Bronchial epithelial cell (primary cell): Measurements from ENCODE around the gene STARD10. TPM values are rescaled to one million over a fixed set of nuclear protein-coding genes. Genes with fewer than 3 reads are reported as not detected.
"Not testable (repeated sequence)": the region's sequence is repeated elsewhere in the genome, so short reads cannot be mapped to it uniquely, and the experiment has no call there.

ENCODE experiments used
- DNase-seq: peaks from one replicate; pipeline ENCODE4 v3.0.0-alpha.2; 2010; ENCODE audit warnings: low read depth
- FAIRE-seq: peaks from 2 replicates; lab custom pipeline; 2011; peaks lifted over from hg19 to GRCh38; lab: Jason Lieb, UNC
- H3K27me3 ChIP-seq: 2 replicates; pipeline ENCODE4 v1.5.1; 2011; ENCODE audit warnings: low read length; ENCODE audit not compliant: control insufficient read depth, insufficient read depth
- H3K36me3 ChIP-seq: 2 replicates; pipeline ENCODE4 v1.5.1; 2011; ENCODE audit warnings: low read length; ENCODE audit not compliant: control insufficient read depth, insufficient read depth
- H3K4me3 ChIP-seq: 2 replicates; pipeline ENCODE4 v1.5.1; 2011; ENCODE audit warnings: mild to moderate bottlenecking, low read depth, low read length, control low read depth
- CTCF ChIP-seq: IDR thresholded peaks from 2 replicates; pipeline ENCODE4 v1.5.1; 2011; ENCODE audit warnings: mild to moderate bottlenecking, moderate library complexity, low read length, control low read depth, inconsistent platforms; ENCODE audit not compliant: insufficient read depth, severe bottlenecking
- total RNA-seq: library from RNA; depleted of rRNA; stranded (reverse); fragments of >200 nt; gene quantifications from 2 replicates; pipeline ENCODE4 v1.2.1, GENCODE V29; 2014

STARD10 gene
- total RNA-seq, 1 donor from 2014 or later: 118 TPM

- H3K27me3 ChIP-seq: no peaks in the 10 kb centered on the region
- no peak for TF ChIP-seq CTCF
- H3K4me3 ChIP-seq: peak overlapping the region; percentile 81
- no peak for FAIRE-seq
- no peak for DNase-seq
- H3K36me3 ChIP-seq: peaks cover 6% of the 10 kb centered on the region
Measured at GRCh38 chr11:72813740-72814285, 20.0 kb upstream of the STARD10 start.

- peak; percentile 80 for TF ChIP-seq CTCF
- DNase-seq (peak; percentile 72), FAIRE-seq (no peak)
- H3K27me3 ChIP-seq: no peaks in the 10 kb centered on the region
- H3K36me3 ChIP-seq: peaks cover 7% of the 10 kb centered on the region
- H3K4me3 ChIP-seq: peak overlapping the region; percentile 81
Measured at GRCh38 chr11:72812967-72813739, 19.3 kb upstream of the STARD10 start.

- no peak for DNase-seq
- H3K36me3 ChIP-seq: peaks cover 7% of the 10 kb centered on the region
- no peak for FAIRE-seq
- peak overlapping the region; percentile 81 for H3K4me3 ChIP-seq
- no peak for TF ChIP-seq CTCF
- no peaks in the 10 kb centered on the region for H3K27me3 ChIP-seq
Measured at GRCh38 chr11:72812604-72812966, 18.7 kb upstream of the STARD10 start.

- not testable (repeated sequence) for H3K27me3 ChIP-seq, FAIRE-seq
Measured at GRCh38 chr11:72811686-72812085, 17.8 kb upstream of the STARD10 start.

GRCh38 chr11:72808331-72808798, 14.5 kb upstream of the STARD10 start:
- H3K4me3 ChIP-seq: no peak overlapping the region
- FAIRE-seq (no peak), DNase-seq (no peak)

More at GRCh38 chr11:72811686-72812085, 17.8 kb upstream of the STARD10 start:
- DNase-seq, H3K4me3 ChIP-seq, H3K36me3 ChIP-seq: not testable (repeated sequence)

More at GRCh38 chr11:72808331-72808798, 14.5 kb upstream of the STARD10 start:
- TF ChIP-seq CTCF: no peak
- Histone ChIP-seq H3K36me3 (peaks cover 5% of the 10 kb centered on the region), H3K27me3 (no peaks in the 10 kb centered on the region)
